ENCODE results near the gene C3. TPM values are rescaled to one million over a fixed set of nuclear protein-coding genes. Genes with fewer than 3 reads are reported as not detected.
"Not testable (repeated sequence)": the region's sequence is repeated elsewhere in the genome, so short reads cannot be mapped to it uniquely, and the experiment has no call there.

Gene C3
- total RNA-seq, 1 experiment from 2014 or later: 2.2 TPM

DNA sequence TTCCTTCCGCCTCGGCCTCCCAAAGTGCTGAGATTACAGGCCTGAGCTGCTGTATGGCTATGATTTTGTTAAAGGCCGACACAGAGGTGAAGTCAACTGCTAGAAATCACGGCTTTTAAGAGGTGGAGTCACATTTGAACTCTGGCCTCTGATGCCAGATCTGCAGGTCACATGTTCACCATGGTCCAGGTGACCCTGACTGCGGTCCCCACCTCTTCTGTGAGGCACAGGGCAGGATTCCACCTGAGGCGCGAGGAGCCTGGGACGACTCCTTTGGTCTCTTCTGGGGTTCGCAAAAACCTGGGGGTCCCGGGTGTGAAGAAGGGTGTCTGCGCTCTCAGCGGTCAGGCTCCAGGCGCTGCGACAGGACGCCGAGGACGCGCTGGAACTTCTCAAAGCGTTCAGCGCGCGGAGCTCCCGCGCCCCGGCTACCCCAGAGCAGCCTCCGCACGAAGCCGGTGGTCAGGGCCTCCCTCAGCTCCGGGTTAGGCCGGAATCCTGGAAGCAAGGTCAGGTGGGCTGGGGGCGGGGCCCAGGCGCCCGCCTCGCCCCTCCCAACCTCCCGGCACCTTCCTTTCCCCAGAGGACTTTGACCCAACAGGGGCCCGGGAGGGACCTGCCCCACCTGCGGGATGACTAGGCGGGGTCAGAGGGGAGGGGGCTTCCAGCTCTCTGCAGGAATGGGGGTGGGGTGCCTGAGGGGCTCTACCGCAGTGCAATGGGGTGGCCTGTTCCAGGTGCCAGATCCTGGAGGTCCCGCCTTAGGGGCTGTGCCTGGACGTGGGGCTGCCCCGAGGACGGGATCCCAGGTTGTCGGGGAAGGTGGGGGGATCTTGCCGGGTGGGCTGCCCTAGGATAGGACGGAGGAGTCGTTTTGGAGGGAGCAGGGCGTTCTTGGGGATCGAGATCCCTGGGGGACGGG lies 32.1 kb upstream of the C3 start:
- Histone ChIP-seq H3K36me3 (peaks cover 13% of the 10 kb centered on the region; the same call in 1 of the 2 replicates), H3K27me3 (no peaks in the 10 kb centered on the region), H3K4me3 (no peak overlapping the region), H3K9me3 (no peaks in the 10 kb centered on the region)
- DNase-seq: no peak

DNA sequence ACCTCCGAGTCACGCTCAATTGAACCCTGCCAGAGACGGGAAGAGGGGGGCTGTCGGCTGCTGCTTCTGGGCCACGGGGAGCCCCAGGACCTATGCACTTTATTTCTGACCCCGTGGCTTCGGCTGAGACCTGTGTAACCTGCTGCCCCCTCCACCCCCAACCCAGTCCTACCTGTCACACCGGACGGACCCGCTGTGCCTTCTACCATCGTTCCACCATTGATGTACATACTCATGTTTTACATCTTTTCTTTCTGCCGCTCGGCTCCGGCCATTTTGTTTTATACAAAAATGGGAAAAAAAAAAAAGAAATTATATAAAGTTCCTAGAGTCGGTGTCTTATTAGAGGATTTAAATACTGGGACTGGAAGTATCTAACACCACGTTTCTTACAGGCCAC lies 30.7 kb upstream of the C3 start:
- H3K9me3 ChIP-seq: no peaks in the 10 kb centered on the region
- H3K27me3 ChIP-seq: no peaks in the 10 kb centered on the region
- DNase-seq: no peak
- H3K4me3 ChIP-seq: no peak overlapping the region
- H3K36me3 ChIP-seq: peaks cover 18% of the 10 kb centered on the region

GRCh38 chr19:6750062-6750461 lies 29.6 kb upstream of the C3 start:
- Histone ChIP-seq H3K9me3 (no peaks in the 10 kb centered on the region), H3K27me3 (no peaks in the 10 kb centered on the region), H3K36me3 (peaks cover 18% of the 10 kb centered on the region), H3K4me3 (no peak overlapping the region)
- no peak for DNase-seq

- H3K36me3 ChIP-seq: peaks cover 20% of the 10 kb centered on the region
Observed at GRCh38 chr19:6748543-6748942, 28.1 kb upstream of the C3 start.

DNA sequence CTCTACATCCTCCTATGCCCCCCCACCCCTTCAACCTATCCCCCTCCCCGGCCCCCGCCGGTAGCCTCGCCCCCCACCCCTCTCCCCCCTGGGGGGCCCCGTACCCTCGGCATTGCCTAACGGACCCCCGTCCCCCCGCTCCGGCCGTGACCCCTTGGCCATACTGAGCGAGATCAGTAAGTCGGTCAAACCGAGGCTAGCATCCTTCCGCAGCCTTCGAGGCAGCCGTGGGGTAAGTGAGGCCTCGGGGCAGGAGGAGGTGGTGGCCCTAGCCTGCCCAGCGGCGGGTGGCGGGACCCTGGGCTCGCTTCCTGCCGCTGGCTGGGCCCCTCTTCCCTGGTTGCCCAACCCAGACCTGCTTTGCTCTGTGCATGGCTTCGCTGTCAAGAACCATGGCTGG lies 25.5 kb upstream of the C3 start:
- H3K9me3 ChIP-seq: no peaks in the 10 kb centered on the region
- no peak overlapping the region for H3K4me3 ChIP-seq
- no peaks in the 10 kb centered on the region for H3K27me3 ChIP-seq
- H3K36me3 ChIP-seq: peaks cover 24% of the 10 kb centered on the region
- no peak for DNase-seq

More at GRCh38 chr19:6748543-6748942, 28.1 kb upstream of the C3 start:
- H3K4me3 ChIP-seq, DNase-seq, H3K27me3 ChIP-seq, H3K9me3 ChIP-seq: not testable (repeated sequence)

GRCh38 chr19:6744381-6745301 lies 24.2 kb upstream of the C3 start:
- no peak overlapping the region for H3K4me3 ChIP-seq
- no peaks in the 10 kb centered on the region for H3K27me3 ChIP-seq
- no peak for DNase-seq
- H3K36me3 ChIP-seq: peaks cover 22% of the 10 kb centered on the region
- H3K9me3 ChIP-seq: no peaks in the 10 kb centered on the region

- H3K9me3 ChIP-seq: no peaks in the 10 kb centered on the region
- H3K4me3 ChIP-seq: no peak overlapping the region
- H3K27me3 ChIP-seq: no peaks in the 10 kb centered on the region
- peaks cover 17% of the 10 kb centered on the region for H3K36me3 ChIP-seq
- no peak for DNase-seq
Observed at GRCh38 chr19:6743714-6744380, 23.4 kb upstream of the C3 start.

DNA sequence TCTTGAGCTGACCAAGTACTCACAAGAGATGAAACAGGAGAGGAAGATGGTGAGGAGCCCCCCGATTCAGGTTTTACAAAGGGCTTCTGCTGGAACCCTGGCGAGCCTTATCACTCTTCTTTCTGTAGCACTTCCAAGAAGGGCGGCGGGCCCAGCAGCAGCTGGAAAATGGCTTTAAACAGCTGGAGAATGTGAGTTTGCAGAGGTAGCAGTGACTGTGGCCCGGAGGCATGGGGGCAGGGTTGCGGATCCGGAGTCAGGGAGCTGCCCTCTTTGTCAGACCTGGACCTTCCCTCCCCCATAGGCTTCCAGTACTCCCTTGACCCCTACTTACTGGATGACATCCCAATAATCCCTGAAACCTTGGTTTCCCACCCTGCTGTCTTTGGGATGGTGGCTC lies 22.6 kb upstream of the C3 start:
- Histone ChIP-seq H3K4me3 (no peak overlapping the region), H3K27me3 (no peaks in the 10 kb centered on the region), H3K9me3 (no peaks in the 10 kb centered on the region), H3K36me3 (peaks cover 15% of the 10 kb centered on the region)
- DNase-seq: no peak

GRCh38 chr19:6740589-6741343 lies 20.3 kb upstream of the C3 start:
- Histone ChIP-seq H3K27me3 (no peaks in the 10 kb centered on the region), H3K4me3 (peak overlapping the region; percentile 79), H3K9me3 (no peaks in the 10 kb centered on the region), H3K36me3 (peaks cover 6% of the 10 kb centered on the region)
- DNase-seq: peak; percentile 65

- Histone ChIP-seq H3K4me3 (peak overlapping the region; percentile 79), H3K9me3 (no peaks in the 10 kb centered on the region), H3K36me3 (peaks cover 6% of the 10 kb centered on the region), H3K27me3 (no peaks in the 10 kb centered on the region)
- no peak for DNase-seq
Observed at GRCh38 chr19:6739883-6740588, 19.6 kb upstream of the C3 start.

DNA sequence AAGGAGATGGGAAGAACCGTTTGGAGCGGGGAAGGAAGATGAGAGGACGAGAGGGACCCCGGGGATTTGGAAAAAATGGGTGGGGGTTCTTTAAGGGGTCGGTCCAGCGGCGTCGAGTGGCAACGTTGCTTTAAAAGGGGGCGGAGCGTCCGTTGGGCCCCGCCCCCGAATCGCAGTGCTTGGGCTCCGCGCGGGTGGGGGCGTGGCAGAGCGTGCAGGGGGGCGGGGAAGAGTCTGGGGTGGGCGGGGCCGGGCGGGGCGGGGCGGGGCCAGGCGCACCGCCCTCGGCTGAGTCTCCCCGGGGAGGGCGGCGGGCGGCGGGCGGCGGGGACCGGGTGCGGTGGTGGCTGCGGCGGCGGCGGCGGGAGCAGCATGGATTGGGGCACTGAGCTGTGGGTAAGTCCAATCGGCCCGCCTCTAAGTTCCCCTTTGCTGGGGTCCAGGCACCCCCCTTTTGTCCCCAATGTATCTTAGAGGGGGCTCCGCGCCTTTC lies 19.0 kb upstream of the C3 start, which contains the start of gene TRIP10:
Gene TRIP10 (plus strand): TSS at position 291 of the 493 bp plus-strand sequence. CDS start 82 bp downstream, at position 373.
- H3K4me3 ChIP-seq: peak within 1 kb of the TSS; percentile 79

DNA sequence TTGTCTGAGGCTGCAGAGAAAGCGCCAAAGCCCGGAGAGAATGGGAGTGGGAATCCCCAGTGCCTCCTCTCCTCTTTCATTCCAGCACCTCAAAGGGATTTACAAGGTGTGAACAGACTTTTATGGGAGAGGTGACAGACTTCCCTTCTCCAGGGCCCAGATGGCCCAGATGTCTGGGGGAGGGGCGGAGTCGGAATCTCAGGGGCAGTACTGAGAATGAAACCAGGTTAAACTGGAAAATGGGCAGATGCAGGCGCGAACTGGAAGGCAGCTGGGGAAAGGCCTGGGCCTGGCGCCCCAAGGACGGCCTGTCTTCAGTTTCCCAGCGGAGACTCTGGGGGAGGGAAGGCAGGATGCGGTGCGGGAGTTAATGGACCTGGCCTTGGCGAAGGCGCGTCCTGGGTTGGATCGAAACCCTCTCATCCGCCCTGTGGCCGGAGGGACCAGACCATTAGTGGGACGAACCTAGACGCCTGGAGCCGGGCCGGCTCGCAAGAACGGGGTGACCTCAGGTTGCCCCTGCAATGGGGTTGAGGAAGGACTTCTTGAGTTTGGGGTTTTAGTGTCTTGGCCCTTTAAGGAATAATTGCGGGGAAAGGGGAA lies 18.4 kb upstream of the C3 start:
- peaks cover 6% of the 10 kb centered on the region for H3K36me3 ChIP-seq
- no peaks in the 10 kb centered on the region for H3K9me3 ChIP-seq
- no peaks in the 10 kb centered on the region for H3K27me3 ChIP-seq
- peak overlapping the region; percentile 31 for H3K4me3 ChIP-seq
- DNase-seq: no peak

More for the DNA sequence above, 19.0 kb upstream of the C3 start, which contains the start of gene TRIP10:
- Histone ChIP-seq H3K36me3 (peaks cover 6% of the 10 kb centered on the region), H3K27me3 (no peaks in the 10 kb centered on the region), H3K9me3 (no peaks in the 10 kb centered on the region)
- peak; percentile 51 for DNase-seq

- Histone ChIP-seq H3K27me3 (no peaks in the 10 kb centered on the region), H3K9me3 (no peaks in the 10 kb centered on the region), H3K36me3 (peaks cover 4% of the 10 kb centered on the region), H3K4me3 (no peak overlapping the region)
- DNase-seq: peak; percentile 74
Observed at GRCh38 chr19:6737873-6738786, 17.7 kb upstream of the C3 start.

- Histone ChIP-seq H3K9me3 (no peaks in the 10 kb centered on the region), H3K4me3 (peak within 1 kb of the TSS; percentile 81), H3K27me3 (no peaks in the 10 kb centered on the region), H3K36me3 (peaks cover 4% of the 10 kb centered on the region)
- DNase-seq: peak; percentile 97
Observed at GRCh38 chr19:6737284-6737872, 16.9 kb upstream of the C3 start, which contains the start of gene GPR108. Gene GPR108, minus strand, starts transcription at chr19:6737580. Its CDS starts 4 bp downstream, at chr19:6737576.

Data from MG63 (cell line).